ENCODE results near the gene NDUFS6. TPM values are rescaled to one million over a fixed set of nuclear protein-coding genes. Genes with fewer than 3 reads are reported as not detected.

Gene NDUFS6
- polyA plus RNA-seq, 2 donors, result 41.8 to 67.4 TPM

DNA sequence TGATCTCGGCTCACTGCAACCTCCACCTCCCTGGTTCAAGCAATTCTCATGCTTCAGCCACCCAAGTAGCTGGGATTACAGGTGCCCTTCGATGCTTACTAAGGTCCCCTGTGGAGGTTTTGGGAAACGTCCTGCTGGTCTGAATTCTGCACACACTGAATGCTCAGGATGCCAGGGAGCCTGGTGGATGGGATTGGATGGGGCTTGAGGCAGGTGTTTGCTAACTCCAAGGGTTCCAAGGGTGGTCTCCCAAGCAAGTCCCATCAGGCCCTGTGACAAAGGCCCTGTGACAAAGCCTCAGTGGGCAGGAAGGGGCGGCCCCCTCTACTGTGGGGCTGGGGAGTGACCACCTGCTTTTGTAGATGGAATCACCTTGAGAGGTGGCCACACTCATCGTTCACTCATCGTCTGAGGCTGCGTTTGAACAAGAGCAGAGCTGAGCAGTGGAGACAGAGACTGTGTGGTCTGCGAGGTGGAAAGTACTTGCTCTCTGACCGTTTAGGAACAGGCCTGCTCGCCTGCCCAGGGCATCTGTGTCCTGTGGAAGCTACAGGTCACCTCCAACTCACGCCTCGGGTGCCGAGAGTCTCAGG, 41.7 kb upstream of the NDUFS6 start:
- Histone ChIP-seq H3K27me3 (ENCODE audit: control insufficient read depth in 1 of 2, insufficient read depth in 2 of 2, low read length in 2 of 2) (no peaks in the 10 kb centered on the region), H3K4me3 (ENCODE audit: low read depth in 1 of 2, low read length in 2 of 2) (no peak overlapping the region), H3K27ac (ENCODE audit: low read depth in 2 of 2, low read length in 1 of 2) (no peak overlapping the region), H3K9me3 (ENCODE audit: control insufficient read depth in 2 of 2, insufficient read depth in 1 of 2, low read depth in 1 of 2, low read length in 1 of 2) (peaks cover 0 to 2% of the 10 kb centered on the region in 2 donors), H3K4me1 (ENCODE audit: control insufficient read depth in 2 of 2, insufficient read depth in 2 of 2, low read length in 1 of 2) (no peaks in the 10 kb centered on the region), H3K36me3 (ENCODE audit: control insufficient read depth in 2 of 2, insufficient read depth in 2 of 2, low read length in 1 of 2) (no peaks in the 10 kb centered on the region)
- 82 to 84% methylated on average over 13 of the region's 13 CpGs for WGBS, 2 donors

DNA sequence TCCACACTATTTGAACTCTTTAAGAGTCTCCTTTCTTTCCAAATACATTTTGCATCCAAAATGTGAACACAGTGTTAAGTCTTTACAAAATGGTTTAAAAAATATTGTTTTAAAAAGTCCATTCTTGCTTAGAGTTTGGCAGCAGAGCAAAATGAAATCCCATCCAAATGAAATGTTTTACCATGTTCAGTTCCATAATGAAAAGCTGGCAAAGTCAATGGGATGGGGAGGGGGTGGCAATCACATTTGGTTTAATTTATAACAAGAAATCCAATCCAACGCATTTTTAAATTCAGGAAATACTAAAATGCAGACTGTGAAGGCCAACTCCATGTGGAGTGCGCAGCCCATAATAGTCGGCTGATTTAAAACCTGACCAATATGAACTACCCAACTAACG, 41.0 kb upstream of the NDUFS6 start:
- Histone ChIP-seq H3K27ac (ENCODE audit: low read depth in 2 of 2, low read length in 1 of 2) (no peak overlapping the region), H3K27me3 (ENCODE audit: control insufficient read depth in 1 of 2, insufficient read depth in 2 of 2, low read length in 2 of 2) (no peaks in the 10 kb centered on the region), H3K9me3 (ENCODE audit: control insufficient read depth in 2 of 2, insufficient read depth in 1 of 2, low read depth in 1 of 2, low read length in 1 of 2) (peaks cover 0 to 2% of the 10 kb centered on the region in 2 donors), H3K36me3 (ENCODE audit: control insufficient read depth in 2 of 2, insufficient read depth in 2 of 2, low read length in 1 of 2) (no peaks in the 10 kb centered on the region), H3K4me3 (ENCODE audit: low read depth in 1 of 2, low read length in 2 of 2) (no peak overlapping the region), H3K4me1 (ENCODE audit: control insufficient read depth in 2 of 2, insufficient read depth in 2 of 2, low read length in 1 of 2) (no peaks in the 10 kb centered on the region)
- WGBS, 2 donors, result 73 to 79% methylated on average over 4 of the region's 4 CpGs

DNA sequence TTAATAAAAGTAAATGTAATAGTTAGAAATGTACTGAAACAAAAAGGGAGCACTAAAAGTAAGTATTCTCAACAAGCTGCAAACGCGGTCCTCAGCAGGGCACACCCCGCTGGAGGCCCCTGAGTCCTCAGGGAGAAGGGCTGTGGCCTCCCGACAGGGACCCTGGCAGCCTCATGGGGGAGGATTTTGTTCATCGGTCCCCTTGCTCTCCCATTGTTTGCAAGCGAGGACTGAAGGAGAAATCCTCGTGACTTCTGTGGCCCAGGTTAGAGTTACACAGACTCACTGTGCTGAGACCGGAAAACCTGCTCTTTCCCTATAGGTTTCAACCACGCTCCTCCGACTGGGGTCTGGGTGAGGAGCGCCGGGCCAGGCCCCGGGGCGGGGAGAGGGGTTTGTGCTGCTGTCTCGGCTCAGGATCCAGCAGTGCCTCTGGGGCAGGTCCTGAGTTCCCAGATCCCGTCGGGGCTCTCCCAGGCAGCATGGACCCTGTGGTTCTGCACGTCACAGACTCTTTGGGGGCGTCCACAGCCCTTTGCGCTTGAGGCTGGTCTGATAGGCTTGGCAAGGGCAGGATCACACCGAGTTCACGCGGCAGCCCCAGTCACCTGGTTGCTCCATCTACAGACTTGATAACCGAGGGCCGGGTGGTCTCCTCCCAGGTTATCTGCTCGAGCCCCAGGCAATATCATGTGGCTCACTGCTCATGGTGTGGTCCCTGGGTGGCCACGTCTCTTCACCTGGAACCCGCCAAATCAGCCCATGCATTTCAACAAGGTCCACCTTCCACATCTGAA, 40.4 kb upstream of the NDUFS6 start:
- no peaks in the 10 kb centered on the region for H3K27me3 ChIP-seq (ENCODE audit: control insufficient read depth in 1 of 2, insufficient read depth in 2 of 2, low read length in 2 of 2)
- no peak overlapping the region for H3K4me3 ChIP-seq (ENCODE audit: low read depth in 1 of 2, low read length in 2 of 2)
- WGBS, 2 donors, result 75 to 79% methylated on average over 28 of the region's 28 CpGs

DNA sequence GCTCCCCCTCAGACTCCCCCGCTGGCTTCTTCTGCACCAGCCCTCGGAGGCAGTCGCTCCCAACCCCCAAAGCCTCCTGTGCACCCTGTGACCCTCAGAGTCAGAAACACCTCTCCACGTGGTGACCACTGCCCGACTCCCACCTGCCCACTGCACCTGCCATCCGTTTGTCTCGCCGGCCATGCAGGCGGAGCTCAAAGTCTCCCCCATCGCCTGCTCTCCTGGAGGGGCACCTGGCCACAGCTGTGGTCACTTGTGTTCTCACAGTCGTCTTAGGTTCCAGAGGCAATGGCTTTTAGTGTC, 39.8 kb upstream of the NDUFS6 start:
- Histone ChIP-seq H3K4me3 (ENCODE audit: low read depth in 1 of 2, low read length in 2 of 2) (no peak overlapping the region), H3K9me3 (ENCODE audit: control insufficient read depth in 2 of 2, insufficient read depth in 1 of 2, low read depth in 1 of 2, low read length in 1 of 2) (peaks cover 0 to 2% of the 10 kb centered on the region in 2 donors), H3K27ac (ENCODE audit: low read depth in 2 of 2, low read length in 1 of 2) (no peak overlapping the region), H3K4me1 (ENCODE audit: control insufficient read depth in 2 of 2, insufficient read depth in 2 of 2, low read length in 1 of 2) (no peaks in the 10 kb centered on the region), H3K36me3 (ENCODE audit: control insufficient read depth in 2 of 2, insufficient read depth in 2 of 2, low read length in 1 of 2) (no peaks in the 10 kb centered on the region), H3K27me3 (ENCODE audit: control insufficient read depth in 1 of 2, insufficient read depth in 2 of 2, low read length in 2 of 2) (no peaks in the 10 kb centered on the region)
- 78 to 82% methylated on average over 11 of the region's 11 CpGs for WGBS, 2 donors

More for the DNA sequence above, 40.4 kb upstream of the NDUFS6 start:
- Histone ChIP-seq H3K9me3 (ENCODE audit: control insufficient read depth in 2 of 2, insufficient read depth in 1 of 2, low read depth in 1 of 2, low read length in 1 of 2) (peaks cover 0 to 2% of the 10 kb centered on the region in 2 donors), H3K4me1 (ENCODE audit: control insufficient read depth in 2 of 2, insufficient read depth in 2 of 2, low read length in 1 of 2) (no peaks in the 10 kb centered on the region), H3K27ac (ENCODE audit: low read depth in 2 of 2, low read length in 1 of 2) (no peak overlapping the region), H3K36me3 (ENCODE audit: control insufficient read depth in 2 of 2, insufficient read depth in 2 of 2, low read length in 1 of 2) (no peaks in the 10 kb centered on the region)

DNA sequence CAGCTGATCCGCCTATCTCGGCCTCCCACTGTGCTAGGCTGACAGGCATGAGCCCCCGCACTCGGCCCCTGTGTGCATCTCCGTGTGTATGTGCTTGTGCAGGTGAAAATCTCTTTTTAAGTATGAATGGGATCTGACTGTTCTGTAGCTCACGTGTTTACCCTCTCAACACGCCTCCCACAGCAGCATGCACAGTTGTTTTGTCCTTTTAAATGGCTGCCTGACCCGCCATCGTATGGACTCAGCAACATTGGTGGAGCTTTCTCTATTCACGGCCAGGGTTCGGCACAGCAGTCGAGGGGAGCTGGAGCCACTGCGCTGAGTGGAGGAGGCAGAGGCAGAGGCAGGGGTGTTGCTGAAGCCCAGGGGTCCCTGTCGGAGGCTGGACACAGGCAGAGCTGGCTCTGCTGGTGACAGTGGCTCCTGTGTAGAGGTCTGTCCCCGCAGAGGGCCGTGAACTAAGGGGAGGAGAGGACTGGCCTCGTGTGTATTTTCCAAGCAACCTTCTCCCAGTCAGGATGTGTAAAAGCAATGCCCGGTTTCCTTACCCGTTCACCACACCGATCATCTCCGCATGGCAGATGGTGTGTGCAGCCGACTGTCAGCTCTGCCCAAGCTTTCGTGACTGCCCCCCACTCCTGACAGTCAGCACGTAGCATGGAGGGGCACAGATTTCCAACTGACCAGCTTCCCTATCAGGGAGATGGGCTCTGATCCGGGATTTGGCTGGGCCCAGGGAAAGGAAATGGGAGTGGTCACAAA, 38.9 kb upstream of the NDUFS6 start:
- WGBS, 2 donors, result 84 to 85% methylated on average over 25 of the region's 25 CpGs
- H3K36me3 ChIP-seq (ENCODE audit: control insufficient read depth in 2 of 2, insufficient read depth in 2 of 2, low read length in 1 of 2), result no peaks in the 10 kb centered on the region
- H3K4me1 ChIP-seq (ENCODE audit: control insufficient read depth in 2 of 2, insufficient read depth in 2 of 2, low read length in 1 of 2), result no peaks in the 10 kb centered on the region
- no peak overlapping the region for H3K27ac ChIP-seq (ENCODE audit: low read depth in 2 of 2, low read length in 1 of 2)
- H3K27me3 ChIP-seq (ENCODE audit: control insufficient read depth in 1 of 2, insufficient read depth in 2 of 2, low read length in 2 of 2), result no peaks in the 10 kb centered on the region
- H3K9me3 ChIP-seq (ENCODE audit: control insufficient read depth in 2 of 2, insufficient read depth in 1 of 2, low read depth in 1 of 2, low read length in 1 of 2), result peaks cover 0 to 2% of the 10 kb centered on the region in 2 donors
- no peak overlapping the region for H3K4me3 ChIP-seq (ENCODE audit: low read depth in 1 of 2, low read length in 2 of 2)

DNA sequence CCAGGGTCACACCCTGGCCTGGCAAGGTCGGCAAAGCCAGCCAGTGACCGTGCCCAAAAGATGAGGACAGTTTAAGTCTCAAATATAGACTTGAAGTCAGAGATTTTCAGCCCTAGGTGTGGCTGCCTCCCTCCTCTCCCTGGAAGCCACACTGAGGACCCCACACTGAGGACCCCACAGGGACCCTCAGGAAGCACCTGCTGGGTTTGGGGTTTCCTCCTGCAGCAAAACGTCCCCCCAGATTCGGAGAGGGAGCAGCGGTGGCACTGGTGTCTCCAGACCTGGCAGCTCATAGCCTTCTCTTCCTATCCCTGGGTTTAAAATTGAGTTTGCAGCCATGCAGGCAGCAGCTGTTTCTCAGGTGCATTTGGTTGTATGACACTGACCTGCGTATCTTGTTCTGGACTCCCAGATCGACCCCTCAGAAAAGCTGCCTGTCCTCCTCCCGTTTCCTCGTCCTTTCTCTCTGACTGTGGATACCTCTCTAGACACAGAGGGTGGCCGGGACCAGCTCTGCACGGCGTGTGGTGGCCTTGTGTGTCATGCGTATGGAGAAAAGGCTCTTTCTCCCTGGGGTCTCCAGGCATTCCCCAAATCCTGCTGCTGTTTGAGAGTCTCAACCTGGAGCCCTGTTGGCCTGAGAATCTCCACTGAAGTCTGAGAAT, 38.2 kb upstream of the NDUFS6 start:
- WGBS, 2 donors, result 77 to 81% methylated on average over 13 of the region's 13 CpGs
- no peaks in the 10 kb centered on the region for H3K27me3 ChIP-seq (ENCODE audit: control insufficient read depth in 1 of 2, insufficient read depth in 2 of 2, low read length in 2 of 2)
- H3K9me3 ChIP-seq (ENCODE audit: control insufficient read depth in 2 of 2, insufficient read depth in 1 of 2, low read depth in 1 of 2, low read length in 1 of 2), result no peaks in the 10 kb centered on the region

DNA sequence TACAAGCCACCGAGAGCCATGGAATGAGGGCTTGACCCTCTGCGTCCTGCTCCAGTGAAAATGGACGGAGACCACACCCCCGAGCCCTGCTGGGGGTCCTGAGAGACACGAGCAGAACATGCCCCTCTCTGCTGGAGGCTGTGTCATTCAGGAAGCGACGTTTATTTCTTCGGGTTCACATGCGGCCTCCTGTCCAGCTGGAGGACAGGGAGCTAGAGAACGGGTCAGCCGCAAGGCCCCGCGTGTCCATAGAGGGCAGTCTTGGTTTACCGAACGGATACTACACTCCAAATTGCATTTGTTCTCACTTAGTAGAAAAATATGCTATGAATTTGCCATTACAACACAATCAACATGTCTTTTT, 37.7 kb upstream of the NDUFS6 start:
- Histone ChIP-seq H3K27ac (ENCODE audit: low read depth in 2 of 2, low read length in 1 of 2) (no peak overlapping the region), H3K36me3 (ENCODE audit: control insufficient read depth in 2 of 2, insufficient read depth in 2 of 2, low read length in 1 of 2) (no peaks in the 10 kb centered on the region), H3K4me1 (ENCODE audit: control insufficient read depth in 2 of 2, insufficient read depth in 2 of 2, low read length in 1 of 2) (no peaks in the 10 kb centered on the region), H3K9me3 (ENCODE audit: control insufficient read depth in 2 of 2, insufficient read depth in 1 of 2, low read depth in 1 of 2, low read length in 1 of 2) (no peaks in the 10 kb centered on the region), H3K4me3 (ENCODE audit: low read depth in 1 of 2, low read length in 2 of 2) (no peak overlapping the region), H3K27me3 (ENCODE audit: control insufficient read depth in 1 of 2, insufficient read depth in 2 of 2, low read length in 2 of 2) (no peaks in the 10 kb centered on the region)
- WGBS, 2 donors, result 31 to 41% methylated on average over 15 of the region's 15 CpGs

More for the DNA sequence above, 38.2 kb upstream of the NDUFS6 start:
- H3K4me3 ChIP-seq (ENCODE audit: low read depth in 1 of 2, low read length in 2 of 2), result no peak overlapping the region
- no peaks in the 10 kb centered on the region for H3K4me1 ChIP-seq (ENCODE audit: control insufficient read depth in 2 of 2, insufficient read depth in 2 of 2, low read length in 1 of 2)
- H3K27ac ChIP-seq (ENCODE audit: low read depth in 2 of 2, low read length in 1 of 2), result no peak overlapping the region
- no peaks in the 10 kb centered on the region for H3K36me3 ChIP-seq (ENCODE audit: control insufficient read depth in 2 of 2, insufficient read depth in 2 of 2, low read length in 1 of 2)

DNA sequence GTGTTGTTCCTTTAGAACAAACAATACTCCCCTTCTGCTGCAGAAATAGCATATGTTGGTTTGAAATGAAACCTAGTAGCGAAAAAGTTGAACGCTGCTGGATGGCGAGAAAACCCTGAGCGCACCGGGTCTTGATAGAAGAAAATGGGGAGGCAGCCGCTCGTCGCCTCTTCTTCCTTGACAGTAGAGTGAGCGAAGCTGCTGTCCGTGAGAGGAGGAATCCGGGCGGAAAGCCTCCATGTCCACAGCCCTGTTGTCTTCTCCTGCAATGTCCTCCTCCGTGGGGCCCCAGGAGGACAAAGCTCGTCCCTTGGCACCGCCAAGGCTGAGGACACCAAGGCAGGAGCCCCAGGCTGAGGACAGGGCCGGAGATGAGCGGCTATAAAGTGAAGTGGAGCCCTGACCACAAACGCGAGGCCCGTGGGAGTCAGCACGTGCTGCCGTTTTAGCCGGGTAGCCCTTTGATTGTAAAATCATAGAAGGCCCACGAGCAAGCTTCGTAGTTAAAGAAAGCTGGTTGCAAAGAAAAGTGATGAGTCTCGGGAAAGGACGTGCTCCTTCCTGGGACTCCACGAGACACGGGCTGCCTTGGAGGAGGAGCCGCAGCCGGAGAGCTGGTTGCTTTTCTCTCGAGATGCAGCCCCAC, 37.1 kb upstream of the NDUFS6 start:
- no peaks in the 10 kb centered on the region for H3K9me3 ChIP-seq (ENCODE audit: control insufficient read depth in 2 of 2, insufficient read depth in 1 of 2, low read depth in 1 of 2, low read length in 1 of 2)
- 83% methylated on average over 32 of the region's 32 CpGs for WGBS, 2 donors
- H3K4me1 ChIP-seq (ENCODE audit: control insufficient read depth in 2 of 2, insufficient read depth in 2 of 2, low read length in 1 of 2), result no peaks in the 10 kb centered on the region
- H3K27ac ChIP-seq (ENCODE audit: low read depth in 2 of 2, low read length in 1 of 2), result no peak overlapping the region
- no peak overlapping the region for H3K4me3 ChIP-seq (ENCODE audit: low read depth in 1 of 2, low read length in 2 of 2)
- no peaks in the 10 kb centered on the region for H3K27me3 ChIP-seq (ENCODE audit: control insufficient read depth in 1 of 2, insufficient read depth in 2 of 2, low read length in 2 of 2)
- no peaks in the 10 kb centered on the region for H3K36me3 ChIP-seq (ENCODE audit: control insufficient read depth in 2 of 2, insufficient read depth in 2 of 2, low read length in 1 of 2)

DNA sequence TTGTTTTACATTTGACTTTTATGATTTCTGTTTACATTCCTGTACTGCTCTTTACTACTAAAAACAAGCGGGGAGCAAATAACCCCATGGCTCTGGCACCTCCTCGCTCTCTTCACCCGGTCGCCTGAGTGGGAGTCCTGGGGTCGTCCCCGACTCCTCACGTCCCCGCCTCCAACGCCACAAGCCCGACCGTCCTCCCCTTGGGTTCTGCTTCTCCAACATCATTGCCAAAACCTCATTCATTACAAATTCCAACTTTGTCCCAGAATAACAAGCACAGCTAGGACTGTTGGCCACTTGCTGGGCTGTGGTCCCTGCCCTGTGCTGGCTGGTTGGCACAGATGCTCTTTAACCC, 36.6 kb upstream of the NDUFS6 start:
- Histone ChIP-seq H3K9me3 (ENCODE audit: control insufficient read depth in 2 of 2, insufficient read depth in 1 of 2, low read depth in 1 of 2, low read length in 1 of 2) (no peaks in the 10 kb centered on the region), H3K27ac (ENCODE audit: low read depth in 2 of 2, low read length in 1 of 2) (no peak overlapping the region), H3K36me3 (ENCODE audit: control insufficient read depth in 2 of 2, insufficient read depth in 2 of 2, low read length in 1 of 2) (no peaks in the 10 kb centered on the region), H3K4me1 (ENCODE audit: control insufficient read depth in 2 of 2, insufficient read depth in 2 of 2, low read length in 1 of 2) (no peaks in the 10 kb centered on the region), H3K27me3 (ENCODE audit: control insufficient read depth in 1 of 2, insufficient read depth in 2 of 2, low read length in 2 of 2) (no peaks in the 10 kb centered on the region), H3K4me3 (ENCODE audit: low read depth in 1 of 2, low read length in 2 of 2) (no peak overlapping the region)
- whole genome bisulfite sequencing, 2 donors, result 72 to 80% methylated on average over 11 of the region's 11 CpGs

Measured in esophagus (tissue), 2 donors.